H1 (cell line): ENCODE measurements around the gene RALGAPA2. TPM values are rescaled to one million over a fixed set of nuclear protein-coding genes. Genes with fewer than 3 reads are reported as not detected.

Experiments
- CTCF ChIA-PET: fragments of 300-600 bp; sonication (Branson Sonifier 250); formaldehyde crosslinking; loops from one replicate; lab custom pipeline; 2021; ENCODE audit not compliant: partially characterized antibody; lab: Charles Lee
- POLR2A ChIA-PET: fragments of 300-600 bp; sonication (Branson Sonifier 250); formaldehyde crosslinking; loops from one replicate; lab custom pipeline; 2021; ENCODE audit warnings: inconsistent platforms; ENCODE audit not compliant: partially characterized antibody; lab: Charles Lee
- DNase-seq, 2 experiments: peaks; one replicate each; pipeline versions ENCODE4 v3.0.0 to v3.0.0-alpha.2; 2010 to 2022; ENCODE audit warnings: low spot score in 2 of 2, low read depth in 1 of 2, mixed read lengths in 1 of 2
- FAIRE-seq: peaks from 2 replicates; lab custom pipeline; 2011; peaks lifted over from hg19 to GRCh38; lab: Jason Lieb, UNC
- H2AFZ ChIP-seq: 2 replicates; pipeline ENCODE4 v1.8.1; 2012; ENCODE audit warnings: low read length, inconsistent platforms
- H2AK5ac ChIP-seq: 2 replicates; pipeline ENCODE4 v1.6.1; 2013; ENCODE audit warnings: low read depth, low read length
- H2BK120ac ChIP-seq: replicated peaks from 2 replicates; pipeline ENCODE3; 2013; ENCODE audit warnings: low read depth, low read length, inconsistent platforms
- H2BK12ac ChIP-seq: 2 replicates; pipeline ENCODE4 v1.6.1; 2013; ENCODE audit warnings: low read depth, low read length
- H2BK15ac ChIP-seq: 2 replicates; pipeline ENCODE4 v1.6.1; 2013; ENCODE audit warnings: low read length
- H2BK20ac ChIP-seq: 2 replicates; pipeline ENCODE4 v1.6.1; 2013; ENCODE audit warnings: low read length
- H2BK5ac ChIP-seq: 2 replicates; pipeline ENCODE4 v1.6.1; 2013; ENCODE audit warnings: low read depth, low read length
- H3K14ac ChIP-seq: 2 replicates; pipeline ENCODE4 v1.6.1; 2013; ENCODE audit warnings: inconsistent platforms; ENCODE audit not compliant: insufficient read length
- H3K18ac ChIP-seq: 2 replicates; pipeline ENCODE4 v1.6.1; 2013; ENCODE audit warnings: low read length; ENCODE audit errors: extremely low read depth
- H3K23ac ChIP-seq: 2 replicates; pipeline ENCODE4 v1.6.1; 2013; ENCODE audit warnings: inconsistent platforms; ENCODE audit not compliant: insufficient read length
- H3K23me2 ChIP-seq: 2 replicates; pipeline ENCODE4 v1.6.1; 2013; ENCODE audit warnings: low read depth, low read length
- H3K27ac ChIP-seq: 2 replicates; pipeline ENCODE4 v1.6.1; 2011; ENCODE audit warnings: low read depth, low read length, inconsistent platforms
- H3K27me3 ChIP-seq, 4 experiments: replicated peaks in 1 of 4; 1 replicate in 1 of 4; 2 replicates in 3 of 4; pipeline versions ENCODE4 v1.6.1 to v1.8.1; 2011 to 2013; ENCODE audit warnings: low read length in 3 of 4, mild to moderate bottlenecking in 3 of 4, inconsistent platforms in 2 of 4, mixed read lengths in 2 of 4, moderate library complexity in 1 of 4; ENCODE audit not compliant: control insufficient read depth in 3 of 4, insufficient read depth in 3 of 4; ENCODE audit errors: extremely low read depth in 1 of 4
- H3K36me3 ChIP-seq, 4 experiments: 2 replicates each; pipeline versions ENCODE4 v1.6.1 to v1.8.1; 2011 to 2013; ENCODE audit warnings: mild to moderate bottlenecking in 4 of 4, low read length in 3 of 4, moderate library complexity in 2 of 4, control low read depth in 1 of 4, inconsistent platforms in 1 of 4; ENCODE audit not compliant: insufficient read depth in 4 of 4, control insufficient read depth in 2 of 4
- H3K4ac ChIP-seq: replicated peaks from 2 replicates; pipeline ENCODE3; 2013; ENCODE audit warnings: low read length, low read depth, mixed read lengths, inconsistent platforms; ENCODE audit not compliant: insufficient read length
- H3K4me1 ChIP-seq, 4 experiments: replicated peaks in 1 of 4; 1 replicate in 1 of 4; 2 replicates in 3 of 4; pipeline versions ENCODE4 v1.6.1 to v1.8.1; 2011 to 2013; ENCODE audit warnings: low read length in 3 of 4, inconsistent platforms in 2 of 4, mixed read lengths in 1 of 4; ENCODE audit not compliant: insufficient read depth in 4 of 4, control insufficient read depth in 3 of 4
- H3K4me2 ChIP-seq, 2 experiments: 2 replicates each; pipeline versions ENCODE4 v1.6.1 to v1.8.1; 2011 to 2013; ENCODE audit warnings: low read depth in 2 of 2, low read length in 2 of 2, control low read depth in 1 of 2, inconsistent platforms in 1 of 2, mild to moderate bottlenecking in 1 of 2; ENCODE audit not compliant: insufficient read depth in 1 of 2
- H3K4me3 ChIP-seq, 4 experiments: fragments of 200-600, 300-600 bp in 1 of 4; sonication (generic), shearing (Covaris generic), sonication (Bioruptor Twin) in 1 of 4; 2 replicates each; pipeline versions ENCODE4 v1.5.1 to v1.8.1; 2011 to 2016; ENCODE audit warnings: low read length in 4 of 4, low read depth in 3 of 4, control low read depth in 2 of 4, inconsistent platforms in 2 of 4, mild to moderate bottlenecking in 2 of 4, mixed read lengths in 1 of 4, moderate library complexity in 1 of 4; ENCODE audit not compliant: insufficient read depth in 2 of 4; ENCODE audit errors: extremely low read depth in 1 of 4
- H3K56ac ChIP-seq: replicated peaks from 2 replicates; pipeline ENCODE3; 2013; ENCODE audit warnings: low read depth, mild to moderate bottlenecking, mixed read lengths, low read length, inconsistent platforms; ENCODE audit not compliant: insufficient read length
- H3K79me1 ChIP-seq: 2 replicates; pipeline ENCODE4 v1.6.1; 2013; ENCODE audit warnings: low read depth, low read length, control low read depth
- H3K79me2 ChIP-seq, 2 experiments: 2 replicates each; pipeline versions ENCODE4 v1.6.1 to v1.8.1; 2012 to 2013; ENCODE audit warnings: low read length in 2 of 2, mild to moderate bottlenecking in 2 of 2, inconsistent platforms in 1 of 2; ENCODE audit not compliant: insufficient read depth in 2 of 2, control insufficient read depth in 1 of 2
- H3K9ac ChIP-seq, 4 experiments: replicated peaks in 1 of 4; 1 replicate in 1 of 4; 2 replicates in 3 of 4; pipeline versions ENCODE4 v1.6.1 to v1.8.1; 2011 to 2013; ENCODE audit warnings: low read depth in 3 of 4, low read length in 3 of 4, control low read depth in 2 of 4, mild to moderate bottlenecking in 2 of 4, moderate library complexity in 2 of 4, inconsistent platforms in 1 of 4; ENCODE audit errors: extremely low read depth in 1 of 4
- H3K9me3 ChIP-seq, 2 experiments: 2 replicates each; pipeline versions ENCODE4 v1.6.1 to v1.8.1; 2012 to 2013; ENCODE audit warnings: mild to moderate bottlenecking in 2 of 2, moderate library complexity in 2 of 2, control low read depth in 1 of 2, inconsistent platforms in 1 of 2, low read depth in 1 of 2, low read length in 1 of 2, mixed read lengths in 1 of 2; ENCODE audit not compliant: insufficient read depth in 2 of 2
- H4K20me1 ChIP-seq, 2 experiments: replicated peaks in 1 of 2; 2 replicates each; pipeline versions ENCODE3 to v1.8.1; 2011 to 2013; ENCODE audit warnings: inconsistent platforms in 2 of 2, low read length in 2 of 2, mild to moderate bottlenecking in 1 of 2; ENCODE audit not compliant: insufficient read depth in 2 of 2, control insufficient read depth in 1 of 2
- H4K5ac ChIP-seq: 2 replicates; pipeline ENCODE4 v1.6.1; 2013; ENCODE audit warnings: low read length, low read depth, mixed read lengths, inconsistent platforms; ENCODE audit not compliant: insufficient read length
- H4K8ac ChIP-seq: 2 replicates; pipeline ENCODE4 v1.8.0; 2013; ENCODE audit warnings: mild to moderate bottlenecking, moderate library complexity, low read length, inconsistent platforms; ENCODE audit not compliant: insufficient read depth; ENCODE audit errors: extremely low read depth
- H4K91ac ChIP-seq: replicated peaks from 2 replicates; pipeline ENCODE3; 2013; ENCODE audit warnings: low read length, mixed read lengths, inconsistent platforms; ENCODE audit not compliant: insufficient read length
- BRCA1 ChIP-seq: IDR thresholded peaks from 2 replicates; pipeline ENCODE4 v1.6.1; 2012; ENCODE audit warnings: low read depth, low read length, improper control_type of control experiment
- SP2 ChIP-seq: IDR thresholded peaks from 2 replicates; pipeline ENCODE4 v1.6.1; 2012; ENCODE audit warnings: mild to moderate bottlenecking, low read length, inconsistent platforms
- SUZ12 ChIP-seq: fragments of 200-600 bp; sonication (generic); IDR thresholded peaks from 2 replicates; pipeline ENCODE4 v1.6.1; 2012; ENCODE audit warnings: mild to moderate bottlenecking, inconsistent platforms, low read length, moderate library complexity, mixed read lengths
- YY1 ChIP-seq: IDR thresholded peaks from 2 replicates; pipeline ENCODE4 v1.6.1; 2011; ENCODE audit warnings: low read depth, mild to moderate bottlenecking, low read length
- WGBS, 2 experiments: shearing (Covaris generic) in 1 of 2; methylation state at CpG; one replicate each; pipeline versions ENCODE4 v1.1.6 to v1.1.7; 2013 to 2015; ENCODE audit warnings: low lambda C conversion rate in 2 of 2, mixed read lengths in 2 of 2, inconsistent platforms in 1 of 2, low coverage in 1 of 2, missing lambda C conversion rate in 1 of 2; ENCODE audit not compliant: insufficient replicate concordance in 2 of 2, insufficient coverage in 1 of 2, insufficient read length in 1 of 2; ENCODE audit errors: extremely low coverage in 1 of 2, missing lambda C conversion rate in 1 of 2; 5-methylcytosine and 5-hydroxymethylcytosine counted together
- polyA plus RNA-seq, 7 experiments: library from polyadenylated mRNA; depleted of rRNA in 3 of 7; stranded (reverse) in 5 of 7; unstranded in 2 of 7; fragments of >200 nt in 5 of 7; fragments of 200-250 nt in 2 of 7; gene quantifications; 1 replicate in 5 of 7; 2 replicates in 1 of 7; 4 replicates in 1 of 7; pipeline versions ENCODE4 v1.2.1 to v1.2.3, GENCODE V29; 2011 to 2013; ENCODE audit warnings: missing spikeins in 2 of 7, mixed read lengths in 2 of 7
- total RNA-seq: library from RNA; stranded (reverse); fragmentation: NEBNext Ultra II Directional; extraction: Animal tissue kit (Norgen Biotek cat#: 25700); gene quantifications from 2 replicates; pipeline ENCODE4 v1.2.1, GENCODE V29; 2021

The RALGAPA2 gene
- total and polyA plus RNA-seq, 2 of the 8 experiments (the other 6 are each of a cell fraction or from before 2014, with no cell fraction given): 5.1 to 25.5 TPM

- CTCF ChIA-PET: interaction anchor here (0.7 to 6.3 kb wide), 7 partner anchors 9 to 60 kb away, joined by 3 to 25 read pairs (median 5); no protein-coding TSS in a partner anchor
- no peak overlapping the region; the same call in 1 of the 2 replicates for H2BK12ac ChIP-seq
- WGBS, 2 experiments: 90% methylated on average over 20 of the region's 21 CpGs; no CpG with 5 or more reads in 1 of the 2 experiments
Measured at GRCh38 chr20:20454850-20455627, 257.4 kb downstream of the RALGAPA2 start.

More at GRCh38 chr20:20454850-20455627, 257.4 kb downstream of the RALGAPA2 start:
- Histone ChIP-seq H4K20me1 (no peaks in the 10 kb centered on the region), H2BK5ac (no peak overlapping the region), H3K4me3 (no peak overlapping the region), H4K91ac (no peak overlapping the region), H2AFZ (no peak overlapping the region), H3K79me1 (no peaks in the 10 kb centered on the region), H3K27ac (no peak overlapping the region), H3K4me1 (peaks cover 0 to 7% (median 4%) of the 10 kb centered on the region in 4 experiments; a peak in 5 of 7 replicates), H3K14ac (no peak overlapping the region), H3K4me2 (no peak overlapping the region), H3K23me2 (no peaks in the 10 kb centered on the region), H4K8ac (no peak overlapping the region), H3K4ac (no peak overlapping the region), H2BK15ac (no peak overlapping the region), H3K27me3 (no peaks in the 10 kb centered on the region), H2BK120ac (no peak overlapping the region), H3K9ac (no peak overlapping the region), H2BK20ac (no peak overlapping the region), H3K56ac (no peak overlapping the region), H4K5ac (no peak overlapping the region), H3K23ac (no peak overlapping the region), H3K36me3 (no peaks in the 10 kb centered on the region), H3K9me3 (no peaks in the 10 kb centered on the region), H3K79me2 (no peaks in the 10 kb centered on the region), H2AK5ac (no peak overlapping the region), H3K18ac (no peak overlapping the region)
- FAIRE-seq (no peak), DNase-seq (no peak)
- POLR2A ChIA-PET: interaction anchor here (0.8 kb wide), 1 partner anchor 9 kb away, joined by 3 read pairs; no protein-coding TSS in a partner anchor
- TF ChIP-seq SUZ12 (no peak), BRCA1 (no peak), YY1 (no peak), SP2 (no peak)
